Stomach smooth muscle (tissue), 2 donors: ENCODE measurements around the gene NRXN3.

Experiments used
- H3K27ac ChIP-seq: one replicate; pipeline ENCODE4 v1.7.0; 2013; ENCODE audit warnings: mild to moderate bottlenecking, low read length, inconsistent platforms
- H3K27me3 ChIP-seq, 2 donors: one replicate each; pipeline ENCODE4 v1.7.0; 2013; ENCODE audit warnings: low read length in 2 of 2; ENCODE audit not compliant: insufficient read depth in 2 of 2, control insufficient read depth in 1 of 2
- H3K36me3 ChIP-seq, 2 donors: one replicate each; pipeline ENCODE4 v1.7.0; 2013; ENCODE audit warnings: low read length in 2 of 2; ENCODE audit not compliant: control insufficient read depth in 2 of 2, insufficient read depth in 2 of 2
- H3K4me1 ChIP-seq: one replicate; pipeline ENCODE4 v1.7.0; 2013; ENCODE audit warnings: low read length; ENCODE audit not compliant: control insufficient read depth, insufficient read depth
- H3K4me3 ChIP-seq, 2 donors: one replicate each; pipeline ENCODE4 v1.7.0; 2013; ENCODE audit warnings: low read length in 2 of 2
- H3K9ac ChIP-seq, 2 donors: one replicate each; pipeline ENCODE4 v1.7.0; 2013; ENCODE audit warnings: low read length in 2 of 2, mild to moderate bottlenecking in 1 of 2
- H3K9me3 ChIP-seq, 2 donors: one replicate each; pipeline ENCODE4 v1.7.0; 2013; ENCODE audit warnings: low read length in 2 of 2; ENCODE audit not compliant: control insufficient read depth in 2 of 2
- donor health status: healthy.
- donor health status: Pancreatic carcinoma.

NRXN3 gene

DNA sequence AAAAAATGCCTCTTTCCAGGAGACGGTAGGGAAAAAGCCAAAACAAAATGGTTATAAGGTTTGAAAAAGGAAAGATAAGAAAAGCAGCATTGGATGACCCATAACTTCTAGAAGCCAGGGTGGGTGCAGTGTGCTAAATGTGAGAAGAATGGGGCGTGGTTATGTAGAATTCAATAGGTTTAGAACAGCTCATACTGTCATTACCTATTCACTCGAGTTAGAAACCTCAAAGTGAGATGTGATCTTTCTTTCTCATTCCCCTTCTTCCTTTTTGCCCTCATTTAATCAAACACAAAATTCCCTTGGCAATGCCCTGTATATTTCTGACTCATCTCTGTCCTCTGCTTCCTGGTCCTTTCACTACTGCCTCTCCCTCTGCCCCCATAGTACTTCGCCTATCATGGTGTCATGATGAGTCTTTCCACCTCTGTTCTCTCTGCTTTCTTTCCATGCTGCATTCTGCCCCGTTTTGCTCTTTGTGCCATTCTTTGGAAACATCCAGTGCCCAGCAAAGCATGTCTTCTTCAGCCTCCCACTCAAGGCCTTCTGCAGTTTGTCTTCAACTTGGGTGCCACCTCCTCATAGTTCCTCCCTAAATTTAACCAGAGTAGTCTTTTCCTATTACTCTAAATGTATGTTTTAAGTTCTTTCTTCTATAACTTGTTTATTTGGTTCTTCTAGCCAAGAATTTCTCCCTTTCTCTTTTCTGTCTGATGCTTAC, 496.3 kb downstream of the NRXN3 start:
- Histone ChIP-seq H3K9ac (no peak overlapping the region), H3K4me3 (no peak overlapping the region), H3K27ac (no peak overlapping the region), H3K36me3 (no peaks in the 10 kb centered on the region), H3K4me1 (no peaks in the 10 kb centered on the region), H3K27me3 (no peaks in the 10 kb centered on the region), H3K9me3 (no peaks in the 10 kb centered on the region)

DNA sequence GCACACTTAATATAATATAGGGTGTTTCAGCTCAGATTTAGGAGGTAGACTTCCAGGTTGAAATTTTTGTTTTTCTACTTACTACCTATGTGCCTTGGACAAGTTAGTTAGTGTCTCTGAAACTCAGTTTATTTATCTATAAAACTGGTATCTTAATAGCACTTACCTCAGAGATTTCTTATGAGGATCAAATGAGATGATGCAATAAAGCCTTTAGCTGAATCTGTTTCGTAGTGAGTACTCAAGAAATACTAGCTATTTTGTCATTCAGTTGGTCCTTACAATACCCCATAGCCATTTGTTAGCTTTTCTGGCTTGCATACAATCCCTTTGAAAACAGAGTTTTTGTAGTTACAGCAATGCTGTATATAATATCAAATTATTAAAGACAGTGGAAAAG, 497.0 kb downstream of the NRXN3 start:
- Histone ChIP-seq H3K4me1 (no peaks in the 10 kb centered on the region), H3K36me3 (no peaks in the 10 kb centered on the region), H3K9me3 (no peaks in the 10 kb centered on the region), H3K9ac (no peak overlapping the region), H3K27ac (no peak overlapping the region), H3K4me3 (no peak overlapping the region), H3K27me3 (no peaks in the 10 kb centered on the region)

DNA sequence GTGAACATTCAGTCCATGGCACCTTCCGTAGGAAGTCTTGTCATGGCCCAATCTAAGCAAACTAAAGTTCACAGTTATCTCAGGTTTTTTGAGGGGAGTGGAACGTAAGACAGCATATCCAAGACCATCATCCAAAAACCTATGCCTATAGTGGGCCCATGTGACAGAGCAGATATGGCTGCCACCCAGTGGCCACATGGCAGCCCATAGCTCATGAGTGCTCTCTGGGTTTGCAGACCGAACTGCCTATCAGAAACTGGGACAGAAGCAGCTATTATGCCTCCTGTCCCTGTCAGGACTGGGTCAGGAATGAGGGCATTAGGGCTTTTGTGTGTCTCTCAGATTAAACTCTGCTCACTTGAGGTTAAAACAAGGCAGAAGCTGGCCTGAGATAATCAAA, 503.7 kb downstream of the NRXN3 start:
- Histone ChIP-seq H3K9ac (no peak overlapping the region), H3K4me1 (no peaks in the 10 kb centered on the region), H3K27me3 (no peaks in the 10 kb centered on the region), H3K27ac (no peak overlapping the region), H3K4me3 (no peak overlapping the region), H3K36me3 (no peaks in the 10 kb centered on the region), H3K9me3 (no peaks in the 10 kb centered on the region)

DNA sequence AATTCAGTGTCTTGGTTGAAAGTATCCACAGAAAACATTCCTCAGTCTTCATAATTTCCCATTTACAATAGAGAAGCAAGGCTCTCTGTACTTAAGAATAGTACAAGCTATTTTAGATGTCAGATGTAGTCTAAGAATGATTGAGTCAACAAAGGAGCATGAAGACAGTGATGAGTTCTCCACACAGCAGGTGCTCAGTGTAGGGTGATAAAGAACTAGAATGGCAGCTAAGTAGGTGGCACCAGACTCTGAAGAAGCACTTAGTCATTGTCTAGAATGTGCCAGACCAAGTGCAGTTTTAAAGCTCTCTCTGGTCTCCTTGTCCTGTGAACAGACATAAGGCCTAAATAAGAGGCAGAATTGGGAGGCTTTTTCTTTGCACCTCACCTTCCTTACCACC, 504.6 kb downstream of the NRXN3 start:
- Histone ChIP-seq H3K4me3 (no peak overlapping the region), H3K36me3 (no peaks in the 10 kb centered on the region), H3K9me3 (no peaks in the 10 kb centered on the region), H3K27me3 (no peaks in the 10 kb centered on the region), H3K9ac (no peak overlapping the region), H3K27ac (no peak overlapping the region), H3K4me1 (no peaks in the 10 kb centered on the region)

DNA sequence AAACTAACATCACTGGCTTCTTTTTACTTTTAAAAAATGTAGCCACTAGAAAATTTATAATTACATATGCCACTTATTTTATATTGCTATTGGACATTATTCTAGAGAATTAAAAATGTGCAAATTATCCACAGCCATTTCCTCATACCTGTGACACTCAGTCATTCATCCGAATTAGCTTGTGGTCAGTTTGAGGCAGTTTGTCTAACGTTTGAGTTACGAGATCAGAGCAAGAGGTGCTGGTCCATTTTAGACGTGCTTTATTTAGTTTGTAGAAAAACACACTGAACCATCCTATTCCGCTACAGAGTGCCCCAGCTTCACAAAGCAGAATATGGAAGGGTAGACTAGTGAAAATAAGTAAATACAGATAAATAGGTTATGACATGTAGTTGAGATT, 513.0 kb downstream of the NRXN3 start:
- no peak overlapping the region for H3K4me3 ChIP-seq
- no peak overlapping the region for H3K9ac ChIP-seq
- H3K4me1 ChIP-seq: no peaks in the 10 kb centered on the region
- H3K27me3 ChIP-seq: no peaks in the 10 kb centered on the region
- H3K36me3 ChIP-seq: no peaks in the 10 kb centered on the region
- no peaks in the 10 kb centered on the region for H3K9me3 ChIP-seq
- H3K27ac ChIP-seq: no peak overlapping the region

DNA sequence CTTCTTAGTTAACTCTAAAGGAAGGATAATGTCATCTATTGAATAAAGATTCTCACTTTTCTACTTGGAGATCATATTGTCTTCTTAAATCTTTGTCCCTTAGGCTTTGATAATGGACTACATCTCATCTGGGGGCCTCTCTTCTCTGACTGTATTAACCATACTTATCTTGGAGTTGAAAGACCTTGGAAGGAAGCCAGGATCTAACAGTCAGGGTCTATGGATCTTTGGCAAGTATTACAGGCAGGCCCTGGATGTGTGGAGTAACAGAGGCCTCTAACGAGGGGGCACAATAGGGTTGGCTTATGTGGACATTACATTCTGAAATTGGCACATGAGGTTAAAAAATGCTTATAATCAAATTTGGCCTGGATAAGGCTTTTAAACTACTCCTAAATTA, 513.8 kb downstream of the NRXN3 start:
- no peak overlapping the region for H3K9ac ChIP-seq
- H3K36me3 ChIP-seq: no peaks in the 10 kb centered on the region
- H3K27me3 ChIP-seq: no peaks in the 10 kb centered on the region
- no peak overlapping the region for H3K4me3 ChIP-seq
- H3K9me3 ChIP-seq: no peaks in the 10 kb centered on the region
- H3K27ac ChIP-seq: no peak overlapping the region
- no peaks in the 10 kb centered on the region for H3K4me1 ChIP-seq

DNA sequence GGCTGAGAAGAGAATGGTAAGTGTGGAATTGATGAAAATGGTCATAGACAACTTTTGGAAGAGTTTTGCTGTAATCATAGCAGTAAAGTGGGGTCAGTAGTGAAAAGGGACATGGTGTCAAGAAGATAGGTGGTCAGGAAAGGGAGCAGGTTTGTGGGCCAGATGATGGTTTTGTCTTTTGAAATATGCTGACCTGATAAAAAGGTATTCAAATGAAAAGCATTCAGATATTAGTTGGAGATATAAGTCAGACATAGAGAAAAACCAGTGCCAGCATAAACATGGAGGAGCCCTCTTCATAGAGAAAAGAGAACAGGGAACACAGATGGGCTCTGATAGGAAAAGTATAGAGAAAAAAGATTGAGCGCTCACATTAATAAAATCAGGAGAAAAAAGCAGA, 518.3 kb downstream of the NRXN3 start:
- Histone ChIP-seq H3K36me3 (no peaks in the 10 kb centered on the region), H3K27me3 (no peaks in the 10 kb centered on the region), H3K9me3 (no peaks in the 10 kb centered on the region)

DNA sequence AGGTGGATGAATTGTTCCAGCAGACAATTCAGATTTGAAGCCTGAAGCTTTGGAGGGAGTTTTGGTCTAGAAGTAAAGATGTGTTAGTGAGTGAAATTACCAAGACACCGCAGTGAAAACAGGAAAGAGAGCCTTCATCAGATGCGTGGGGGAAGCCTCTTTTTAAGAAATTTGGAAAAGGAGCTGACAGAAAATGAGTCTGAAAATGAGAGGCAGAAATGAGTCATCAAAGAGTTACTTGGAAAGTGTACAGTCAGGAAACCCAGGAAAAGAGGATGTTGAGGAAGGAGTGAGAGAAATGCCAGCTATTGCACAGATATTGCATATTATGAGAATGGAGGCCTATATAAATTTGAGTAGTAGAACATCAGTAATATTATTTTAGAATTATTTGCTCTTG, 520.7 kb downstream of the NRXN3 start:
- Histone ChIP-seq H3K4me1 (no peaks in the 10 kb centered on the region), H3K9ac (no peak overlapping the region), H3K27ac (no peak overlapping the region), H3K4me3 (no peak overlapping the region), H3K27me3 (no peaks in the 10 kb centered on the region), H3K9me3 (no peaks in the 10 kb centered on the region), H3K36me3 (no peaks in the 10 kb centered on the region)

More for the DNA sequence above, 518.3 kb downstream of the NRXN3 start:
- H3K4me3 ChIP-seq: no peak overlapping the region
- H3K4me1 ChIP-seq: no peaks in the 10 kb centered on the region
- H3K27ac ChIP-seq: no peak overlapping the region
- no peak overlapping the region for H3K9ac ChIP-seq

DNA sequence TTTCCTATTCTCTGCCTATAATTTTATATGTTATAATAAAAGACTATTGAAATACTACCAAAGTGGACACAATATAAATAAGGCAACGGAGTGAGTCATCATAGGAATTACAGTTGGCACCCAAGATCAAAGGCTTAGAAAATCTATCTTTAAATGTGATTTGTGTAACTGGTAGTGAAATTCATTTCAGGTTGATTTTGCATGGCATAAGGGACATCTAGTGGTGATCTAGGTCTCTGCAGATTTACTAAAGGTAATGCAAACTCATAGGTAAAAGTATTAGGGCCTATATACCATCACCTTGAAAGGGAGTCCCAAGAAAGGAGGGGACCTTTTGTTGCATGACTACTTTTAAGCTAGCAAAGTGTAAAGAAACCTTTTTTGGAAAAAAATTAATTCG, 527.2 kb downstream of the NRXN3 start:
- Histone ChIP-seq H3K4me3 (no peak overlapping the region), H3K9ac (no peak overlapping the region), H3K27ac (no peak overlapping the region), H3K27me3 (no peaks in the 10 kb centered on the region), H3K4me1 (no peaks in the 10 kb centered on the region), H3K9me3 (no peaks in the 10 kb centered on the region), H3K36me3 (no peaks in the 10 kb centered on the region)

DNA sequence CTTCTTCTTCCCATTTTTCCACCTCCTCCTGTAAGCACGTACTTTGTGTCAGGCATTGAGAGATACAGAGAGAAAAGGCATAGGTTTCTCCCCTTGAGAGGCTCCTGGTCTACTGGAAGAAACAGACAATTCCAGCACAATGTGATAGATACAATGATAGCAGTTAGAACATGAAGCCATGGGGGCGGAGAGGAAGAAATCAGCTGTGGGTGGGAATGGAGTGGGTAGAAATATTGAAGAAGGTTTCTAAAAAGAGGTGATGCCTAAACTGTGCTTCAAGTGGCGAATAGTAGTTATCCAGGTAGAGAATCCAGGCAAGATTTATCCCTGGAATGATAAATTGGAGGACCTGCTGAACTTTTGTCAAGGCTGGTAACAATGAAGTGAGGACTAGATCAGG, 528.8 kb downstream of the NRXN3 start:
- Histone ChIP-seq H3K27me3 (no peaks in the 10 kb centered on the region), H3K4me3 (no peak overlapping the region), H3K36me3 (no peaks in the 10 kb centered on the region), H3K27ac (no peak overlapping the region), H3K9me3 (no peaks in the 10 kb centered on the region), H3K4me1 (no peaks in the 10 kb centered on the region), H3K9ac (no peak overlapping the region)

DNA sequence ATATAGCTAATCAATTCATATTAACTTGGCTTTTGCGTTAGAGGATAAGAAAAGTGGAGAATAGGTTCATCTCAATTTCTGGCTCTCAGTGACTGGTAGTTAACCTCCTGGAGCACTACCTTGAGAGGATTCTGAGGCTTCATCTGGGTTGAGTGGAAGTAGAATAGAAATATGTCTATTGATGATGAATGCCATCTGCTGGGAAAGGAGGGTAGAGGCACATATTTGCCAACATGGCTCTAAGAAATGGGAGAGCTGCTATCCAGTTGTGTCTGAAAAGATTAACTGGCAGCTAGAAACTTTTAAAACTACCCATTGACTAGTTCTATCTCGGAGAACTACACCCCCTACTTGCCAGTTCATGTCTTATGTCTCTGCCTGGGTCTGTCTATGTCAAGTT, 530.1 kb downstream of the NRXN3 start:
- no peaks in the 10 kb centered on the region for H3K27me3 ChIP-seq
- no peak overlapping the region for H3K4me3 ChIP-seq
- H3K36me3 ChIP-seq: no peaks in the 10 kb centered on the region
- no peaks in the 10 kb centered on the region for H3K9me3 ChIP-seq
- no peaks in the 10 kb centered on the region for H3K4me1 ChIP-seq
- no peak overlapping the region for H3K9ac ChIP-seq
- H3K27ac ChIP-seq: no peak overlapping the region
